ENCODE data around the gene CNTN1.
"Not testable (repeated sequence)": the region's sequence is repeated elsewhere in the genome, so short reads cannot be mapped to it uniquely, and the experiment has no call there.

The CNTN1 gene

DNA sequence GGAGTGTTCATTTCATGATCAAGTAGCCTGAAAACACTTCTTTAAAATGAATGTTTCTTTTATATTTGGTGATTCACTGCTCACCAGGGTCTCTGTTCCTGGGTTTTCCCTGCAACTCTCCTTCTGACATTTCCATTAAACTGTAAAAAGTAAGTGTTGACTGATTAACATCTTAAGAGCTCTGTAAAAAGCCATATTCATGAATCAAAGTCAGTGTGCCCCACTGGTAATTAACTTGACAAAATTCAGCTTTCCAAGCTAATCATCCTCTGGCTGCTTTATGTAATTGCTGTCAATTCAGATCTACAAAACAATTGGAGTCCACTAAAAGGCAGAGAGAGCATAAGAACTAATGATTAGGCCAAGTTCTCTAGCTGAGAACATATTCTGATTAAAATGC lies 41.6 kb downstream of the CNTN1 start:
- Histone ChIP-seq H3K23ac (ENCODE audit: low read depth, low read length, poor library complexity) (no peak overlapping the region), H3K4me2 (ENCODE audit: insufficient read depth, low read length, poor library complexity, severe bottlenecking) (no peak overlapping the region), H2BK120ac (ENCODE audit: low read depth, low read length) (no peak overlapping the region), H3K36me3 (replicated peaks in 1 of 2; ENCODE audit: control insufficient read depth in 2 of 2, insufficient read depth in 2 of 2, low read length in 2 of 2) (no peaks in the 10 kb centered on the region), H2BK12ac (ENCODE audit: low read length) (no peak overlapping the region), H3K18ac (ENCODE audit: low read length) (no peak overlapping the region), H3K4ac (ENCODE audit: low read length) (no peak overlapping the region), H3K14ac (ENCODE audit: low read length) (no peak overlapping the region), H3K79me1 (ENCODE audit: low read depth, low read length) (no peaks in the 10 kb centered on the region), H3K9ac (ENCODE audit: low read depth, low read length, poor library complexity) (no peak overlapping the region), H4K8ac (ENCODE audit: low read depth, low read length) (no peak overlapping the region), H3K27ac (replicated peaks; ENCODE audit: low read length) (no peak overlapping the region), H2AFZ (ENCODE audit: low read length) (no peak overlapping the region), H2BK15ac (ENCODE audit: low read length) (no peak overlapping the region), H2AK5ac (ENCODE audit: low read depth, low read length) (no peak overlapping the region), H3K4me1 (ENCODE audit: control insufficient read depth in 2 of 2, insufficient read depth in 1 of 2, low read depth in 1 of 2, low read length in 2 of 2) (peaks cover 0 to 4% of the 10 kb centered on the region in 2 donors), H3K9me3 (replicated peaks in 1 of 2; ENCODE audit: control insufficient read depth in 2 of 2, insufficient read depth in 1 of 2, low read depth in 1 of 2, low read length in 2 of 2) (no peaks in the 10 kb centered on the region), H4K91ac (ENCODE audit: low read depth, low read length, poor library complexity) (no peak overlapping the region), H2BK5ac (ENCODE audit: low read length) (no peak overlapping the region), H3K27me3 (ENCODE audit: control insufficient read depth in 3 of 3, insufficient read depth in 3 of 3, low read depth in 1 of 3, low read length in 3 of 3) (no peaks in the 10 kb centered on the region), H3K4me3 (ENCODE audit: low read length in 2 of 2) (no peak overlapping the region)
- no peak for DNase-seq (ENCODE audit: low spot score)

DNA sequence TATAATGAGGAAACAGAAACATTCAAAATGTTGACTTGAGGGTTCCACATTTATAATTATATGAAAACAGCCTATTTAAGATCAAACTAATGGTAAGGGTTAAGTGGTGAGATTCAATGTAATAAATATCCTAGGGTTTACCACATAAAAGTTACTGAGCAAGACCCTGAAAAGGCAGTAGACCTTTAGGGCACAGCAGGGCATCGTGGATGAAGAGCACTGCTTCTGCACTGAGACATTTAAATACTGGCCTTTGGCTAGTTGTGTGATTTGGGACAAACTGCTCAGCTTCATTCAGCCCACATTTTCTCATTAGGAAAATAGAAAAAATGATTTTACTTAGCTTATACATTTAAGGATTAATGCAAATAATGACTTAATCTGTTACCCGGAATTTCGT lies 42.0 kb downstream of the CNTN1 start:
- Histone ChIP-seq H3K36me3 (replicated peaks in 1 of 2; ENCODE audit: control insufficient read depth in 2 of 2, insufficient read depth in 2 of 2, low read length in 2 of 2) (no peaks in the 10 kb centered on the region), H3K27ac (replicated peaks; ENCODE audit: low read length) (no peak overlapping the region), H3K4me3 (ENCODE audit: low read length in 2 of 2) (no peak overlapping the region), H3K4me2 (ENCODE audit: insufficient read depth, low read length, poor library complexity, severe bottlenecking) (no peak overlapping the region), H3K27me3 (ENCODE audit: control insufficient read depth in 3 of 3, insufficient read depth in 3 of 3, low read depth in 1 of 3, low read length in 3 of 3) (no peaks in the 10 kb centered on the region), H3K9ac (ENCODE audit: low read depth, low read length, poor library complexity) (no peak overlapping the region), H2AK5ac (ENCODE audit: low read depth, low read length) (no peak overlapping the region), H2BK5ac (ENCODE audit: low read length) (no peak overlapping the region), H4K8ac (ENCODE audit: low read depth, low read length) (no peak overlapping the region), H2BK15ac (ENCODE audit: low read length) (no peak overlapping the region), H3K14ac (ENCODE audit: low read length) (no peak overlapping the region), H3K9me3 (replicated peaks in 1 of 2; ENCODE audit: control insufficient read depth in 2 of 2, insufficient read depth in 1 of 2, low read depth in 1 of 2, low read length in 2 of 2) (no peaks in the 10 kb centered on the region), H2BK120ac (ENCODE audit: low read depth, low read length) (no peak overlapping the region), H2BK12ac (ENCODE audit: low read length) (no peak overlapping the region), H2AFZ (ENCODE audit: low read length) (no peak overlapping the region), H3K79me1 (ENCODE audit: low read depth, low read length) (no peaks in the 10 kb centered on the region), H4K91ac (ENCODE audit: low read depth, low read length, poor library complexity) (no peak overlapping the region), H3K23ac (ENCODE audit: low read depth, low read length, poor library complexity) (no peak overlapping the region), H3K4me1 (ENCODE audit: control insufficient read depth in 2 of 2, insufficient read depth in 1 of 2, low read depth in 1 of 2, low read length in 2 of 2) (peaks cover 0 to 4% of the 10 kb centered on the region in 2 donors), H3K4ac (ENCODE audit: low read length) (no peak overlapping the region), H3K18ac (ENCODE audit: low read length) (no peak overlapping the region)
- no CpG with 5 or more reads among the region's 3 CpGs for WGBS, 2 donors (ENCODE audit: extremely low coverage in 2 of 2, insufficient read length in 2 of 2, insufficient replicate concordance in 1 of 2)
- DNase-seq (ENCODE audit: low spot score) = no peak

DNA sequence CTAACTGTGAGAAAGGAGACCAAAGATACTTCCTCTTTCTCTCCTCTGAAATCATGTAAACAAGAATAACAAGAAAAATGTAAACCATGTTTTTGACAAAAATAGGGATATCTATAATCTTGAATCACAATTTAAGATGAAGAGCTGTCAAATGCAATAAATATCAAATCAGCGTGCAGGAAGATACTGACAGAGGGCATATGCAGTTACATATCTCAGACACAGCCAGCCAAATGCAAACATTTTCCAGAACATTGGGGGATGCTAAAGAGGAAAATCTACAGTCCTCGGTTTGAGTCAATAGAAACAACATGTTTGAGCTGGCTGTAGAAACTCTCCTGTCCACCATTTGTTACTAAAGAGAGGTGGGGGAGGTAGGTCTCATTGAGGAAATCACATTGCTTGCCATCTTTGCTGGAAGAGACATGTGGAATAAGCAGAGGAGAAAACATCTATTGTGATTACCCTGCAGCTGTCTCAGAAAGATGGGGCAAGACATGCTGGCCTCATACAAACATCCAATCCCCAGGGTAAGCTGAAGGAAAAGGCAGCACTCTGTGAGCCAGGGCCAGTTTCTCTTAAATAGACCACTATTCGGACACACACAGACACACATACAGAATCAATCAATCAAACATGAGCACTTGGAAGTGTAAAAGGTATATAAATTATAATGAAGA lies 43.5 kb downstream of the CNTN1 start:
- Histone ChIP-seq H2BK15ac (ENCODE audit: low read length) (no peak overlapping the region), H3K9me3 (replicated peaks in 1 of 2; ENCODE audit: control insufficient read depth in 2 of 2, insufficient read depth in 1 of 2, low read depth in 1 of 2, low read length in 2 of 2) (no peaks in the 10 kb centered on the region), H2BK12ac (ENCODE audit: low read length) (no peak overlapping the region), H3K4me1 (ENCODE audit: control insufficient read depth in 2 of 2, insufficient read depth in 1 of 2, low read depth in 1 of 2, low read length in 2 of 2) (peaks cover 0 to 4% of the 10 kb centered on the region in 2 donors), H3K18ac (ENCODE audit: low read length) (no peak overlapping the region), H3K4me2 (ENCODE audit: insufficient read depth, low read length, poor library complexity, severe bottlenecking) (no peak overlapping the region), H2BK120ac (ENCODE audit: low read depth, low read length) (no peak overlapping the region), H3K4me3 (ENCODE audit: low read length in 2 of 2) (no peak overlapping the region), H3K4ac (ENCODE audit: low read length) (no peak overlapping the region), H3K27ac (replicated peaks; ENCODE audit: low read length) (no peak overlapping the region), H2AFZ (ENCODE audit: low read length) (no peak overlapping the region), H4K91ac (ENCODE audit: low read depth, low read length, poor library complexity) (no peak overlapping the region), H3K27me3 (ENCODE audit: control insufficient read depth in 3 of 3, insufficient read depth in 3 of 3, low read depth in 1 of 3, low read length in 3 of 3) (no peaks in the 10 kb centered on the region), H3K9ac (ENCODE audit: low read depth, low read length, poor library complexity) (no peak overlapping the region), H2BK5ac (ENCODE audit: low read length) (no peak overlapping the region), H3K14ac (ENCODE audit: low read length) (no peak overlapping the region), H4K8ac (ENCODE audit: low read depth, low read length) (no peak overlapping the region), H3K36me3 (replicated peaks in 1 of 2; ENCODE audit: control insufficient read depth in 2 of 2, insufficient read depth in 2 of 2, low read length in 2 of 2) (no peaks in the 10 kb centered on the region), H3K79me1 (ENCODE audit: low read depth, low read length) (no peaks in the 10 kb centered on the region), H2AK5ac (ENCODE audit: low read depth, low read length) (no peak overlapping the region), H3K23ac (ENCODE audit: low read depth, low read length, poor library complexity) (no peak overlapping the region)
- DNase-seq (ENCODE audit: low spot score) = no peak
- WGBS, 2 donors (ENCODE audit: extremely low coverage in 2 of 2, insufficient read length in 2 of 2, insufficient replicate concordance in 1 of 2) = no CpG with 5 or more reads among the region's 3 CpGs

DNA sequence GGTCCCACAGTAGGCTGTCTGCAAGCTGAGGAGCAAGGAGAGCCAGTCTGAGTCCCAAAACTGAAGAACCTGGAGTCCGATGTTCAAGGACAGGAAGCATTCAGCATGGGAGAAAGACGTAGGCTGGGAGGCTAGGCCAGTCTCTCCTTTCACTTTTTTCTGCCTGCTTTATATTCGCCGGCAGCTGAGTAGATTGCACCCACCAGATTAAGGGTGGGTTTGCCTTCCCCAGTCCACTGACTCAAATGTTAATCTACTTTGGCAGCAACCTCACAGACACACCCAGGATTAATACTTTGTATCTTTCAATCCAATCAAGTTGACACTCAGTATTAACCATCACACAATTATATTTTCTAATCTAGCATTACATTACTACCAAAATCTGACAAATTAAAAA lies 45.2 kb downstream of the CNTN1 start:
- H3K18ac ChIP-seq (ENCODE audit: low read length); H2AFZ ChIP-seq (ENCODE audit: low read length); H3K4me3 ChIP-seq (ENCODE audit: low read length in 2 of 2); H3K9me3 ChIP-seq (replicated peaks in 1 of 2; ENCODE audit: control insufficient read depth in 2 of 2, insufficient read depth in 1 of 2, low read depth in 1 of 2, low read length in 2 of 2); H3K79me1 ChIP-seq (ENCODE audit: low read depth, low read length); H2BK15ac ChIP-seq (ENCODE audit: low read length); DNase-seq (ENCODE audit: low spot score); H3K14ac ChIP-seq (ENCODE audit: low read length); H2BK120ac ChIP-seq (ENCODE audit: low read depth, low read length); H3K9ac ChIP-seq (ENCODE audit: low read depth, low read length, poor library complexity); H3K27ac ChIP-seq (replicated peaks; ENCODE audit: low read length); H2AK5ac ChIP-seq (ENCODE audit: low read depth, low read length); H2BK12ac ChIP-seq (ENCODE audit: low read length); H3K36me3 ChIP-seq (replicated peaks in 1 of 2; ENCODE audit: control insufficient read depth in 2 of 2, insufficient read depth in 2 of 2, low read length in 2 of 2); H2BK5ac ChIP-seq (ENCODE audit: low read length); H3K27me3 ChIP-seq (ENCODE audit: control insufficient read depth in 3 of 3, insufficient read depth in 3 of 3, low read depth in 1 of 3, low read length in 3 of 3); H3K4ac ChIP-seq (ENCODE audit: low read length); H3K4me1 ChIP-seq (ENCODE audit: control insufficient read depth in 2 of 2, insufficient read depth in 1 of 2, low read depth in 1 of 2, low read length in 2 of 2); H3K23ac ChIP-seq (ENCODE audit: low read depth, low read length, poor library complexity); H4K91ac ChIP-seq (ENCODE audit: low read depth, low read length, poor library complexity); H4K8ac ChIP-seq (ENCODE audit: low read depth, low read length); H3K4me2 ChIP-seq (ENCODE audit: insufficient read depth, low read length, poor library complexity, severe bottlenecking): not testable (repeated sequence)
- WGBS, 2 donors (ENCODE audit: extremely low coverage in 2 of 2, insufficient read length in 2 of 2, insufficient replicate concordance in 1 of 2) = no CpG with 5 or more reads among the region's 4 CpGs

All from neuronal stem cell (in vitro differentiated cells).